GM12878 (cell line): ENCODE results near the gene CACNA1E. TPM values are rescaled to one million over a fixed set of nuclear protein-coding genes. Genes with fewer than 3 reads are reported as not detected.

Source experiments
- ATAC-seq: fragments of 200-7000 bp; cut with Tn5 transposase; 3 replicates; pipeline ENCODE4 v1.9.1; 2020; ENCODE audit warnings: mild to moderate bottlenecking, moderate library complexity
- BruUV-seq: library from RNA; stranded (reverse); fragments of 400-500 nt; replicated peaks from 2 replicates; lab custom pipeline; 2021; lab: Mats Ljungman, UMichigan
- CTCF ChIA-PET: fragments of 300-600 bp; sonication (Branson Sonifier 250); formaldehyde crosslinking; extraction: SDS; loops from one replicate; lab custom pipeline; 2021; ENCODE audit warnings: inconsistent platforms; lab: Yijun Ruan, JAX
- POLR2A ChIA-PET: fragments of 350-600 bp; formaldehyde crosslinking; extraction: SDS; loops from one replicate; lab custom pipeline; 2021; ENCODE audit warnings: inconsistent platforms; lab: Charles Lee
- RAD21 ChIA-PET: fragments of 300-600 bp; sonication (Branson Sonifier 250); formaldehyde crosslinking; loops from one replicate; lab custom pipeline; 2023; ENCODE audit warnings: antibody characterized with exemption; ENCODE audit not compliant: unreplicated experiment; lab: Charles Lee
- SMC1A ChIA-PET: fragments of 300-600 bp; sonication (Branson Sonifier 250); formaldehyde crosslinking; loops from one replicate; lab custom pipeline; 2023; ENCODE audit not compliant: unreplicated experiment, uncharacterized antibody; lab: Charles Lee
- DNase-seq: peaks from one replicate; pipeline ENCODE4 v3.0.0-alpha.2; 2011; ENCODE audit warnings: low read depth, low spot score
- FAIRE-seq: peaks from 3 replicates; lab custom pipeline; 2011; peaks lifted over from hg19 to GRCh38; lab: Jason Lieb, UNC
- H2AFZ ChIP-seq: 2 replicates; pipeline ENCODE4 v1.6.0; 2011; ENCODE audit warnings: low read depth, low read length, control low read depth; ENCODE audit not compliant: control insufficient read depth
- H3K27ac ChIP-seq: 2 replicates; pipeline ENCODE4 v1.5.1; 2011; ENCODE audit warnings: control low read depth; ENCODE audit not compliant: control insufficient read depth, insufficient read depth
- H3K27me3 ChIP-seq, 2 experiments: replicated peaks in 1 of 2; 2 replicates each; pipeline versions ENCODE4 v1.6.0 to v1.6.1; 2011; ENCODE audit warnings: low read length in 1 of 2; ENCODE audit not compliant: control insufficient read depth in 2 of 2, insufficient read depth in 2 of 2
- H3K36me3 ChIP-seq, 2 experiments: 2 replicates each; pipeline ENCODE4 v1.5.1; 2011; ENCODE audit warnings: low read length in 1 of 2; ENCODE audit not compliant: control insufficient read depth in 2 of 2, insufficient read depth in 2 of 2
- H3K4me1 ChIP-seq: 2 replicates; pipeline ENCODE4 v1.6.1; 2011; ENCODE audit warnings: mild to moderate bottlenecking, low read length, moderate library complexity, mixed read lengths; ENCODE audit not compliant: control insufficient read depth, insufficient read depth
- H3K4me2 ChIP-seq: 2 replicates; pipeline ENCODE4 v1.6.0; 2011; ENCODE audit warnings: control low read depth; ENCODE audit not compliant: control insufficient read depth, insufficient read depth
- H3K4me3 ChIP-seq: fragments of 200-600 bp; sonication (generic); 2 replicates; pipeline ENCODE4 v1.5.1; 2016
- H3K79me2 ChIP-seq: 2 replicates; pipeline ENCODE4 v1.6.0; 2011; ENCODE audit warnings: low read length; ENCODE audit not compliant: control insufficient read depth, insufficient read depth
- H3K9ac ChIP-seq: 2 replicates; pipeline ENCODE4 v1.8.0; 2011; ENCODE audit warnings: low read length, control low read depth, mixed read lengths; ENCODE audit not compliant: control insufficient read depth, insufficient read depth
- H3K9me3 ChIP-seq: replicated peaks from 3 replicates; pipeline ENCODE4 v1.5.1; 2011; ENCODE audit warnings: mild to moderate bottlenecking, low read length; ENCODE audit not compliant: control insufficient read depth, insufficient read depth
- H4K20me1 ChIP-seq: 2 replicates; pipeline ENCODE4 v1.6.0; 2011; ENCODE audit not compliant: control insufficient read depth, insufficient read depth
- ATF2 ChIP-seq: IDR thresholded peaks from 2 replicates; pipeline ENCODE4 v1.6.1; 2012; ENCODE audit warnings: low read length, inconsistent platforms
- CEBPB ChIP-seq, 2 experiments: fragments of 150-350 bp in 1 of 2; IDR thresholded peaks; 2 replicates each; pipeline ENCODE4 v1.6.1; 2012 to 2014; ENCODE audit warnings: low read depth in 2 of 2, low read length in 2 of 2, borderline replicate concordance in 1 of 2, inconsistent platforms in 1 of 2
- CHD4 ChIP-seq: fragments of 200-600 bp; sonication (generic); IDR thresholded peaks from 2 replicates; pipeline ENCODE4 v1.6.1; 2016; ENCODE audit warnings: mild to moderate bottlenecking
- EGR1 ChIP-seq, 2 experiments: IDR thresholded peaks; 1 replicate in 1 of 2; 2 replicates in 1 of 2; pipeline ENCODE4 v1.6.1; 2011 to 2012; ENCODE audit warnings: low read depth in 2 of 2, low read length in 2 of 2, borderline replicate concordance in 1 of 2, mild to moderate bottlenecking in 1 of 2, moderate library complexity in 1 of 2
- EP300 ChIP-seq, 2 experiments: fragments of 150-350 bp in 1 of 2; IDR thresholded peaks; 2 replicates each; pipeline ENCODE4 v1.6.1; 2011 to 2012; ENCODE audit warnings: low read depth in 2 of 2, low read length in 2 of 2, borderline replicate concordance in 1 of 2, improper control_type of control experiment in 1 of 2, inconsistent platforms in 1 of 2; ENCODE audit not compliant: control insufficient read depth in 1 of 2
- FOS ChIP-seq: IDR thresholded peaks from 3 replicates; pipeline ENCODE4 v1.6.1; 2011; ENCODE audit warnings: borderline replicate concordance; ENCODE audit not compliant: insufficient read length; ENCODE audit errors: extremely low read depth
- FOXK2 ChIP-seq: fragments of 450-650 bp; IDR thresholded peaks from 2 replicates; pipeline ENCODE4 v1.6.1; 2017; ENCODE audit warnings: mild to moderate bottlenecking, moderate library complexity
- LARP7 ChIP-seq: fragments of 450-650 bp; IDR thresholded peaks from 2 replicates; pipeline ENCODE4 v1.6.1; 2017; ENCODE audit warnings: mild to moderate bottlenecking
- POLR2AphosphoS2 ChIP-seq: IDR thresholded peaks from 2 replicates; pipeline ENCODE4 v1.6.1; 2011; ENCODE audit warnings: low read depth, mild to moderate bottlenecking, low read length, improper control_type of control experiment, moderate library complexity
- RBBP5 ChIP-seq: fragments of 200-600 bp; sonication (generic); conservative IDR thresholded peaks from 2 replicates; pipeline ENCODE4 v1.6.1; 2016
- RCOR1 ChIP-seq: conservative IDR thresholded peaks from 2 replicates; pipeline ENCODE4 v1.6.1; 2012; ENCODE audit warnings: low read depth, low read length, improper control_type of control experiment
- SPI1 ChIP-seq: IDR thresholded peaks from 2 replicates; pipeline ENCODE4 v1.6.1; 2011; ENCODE audit warnings: low read depth, mild to moderate bottlenecking, low read length, moderate library complexity, borderline replicate concordance; ENCODE audit not compliant: insufficient read depth
- SRF ChIP-seq, 2 experiments: IDR thresholded peaks; 2 replicates each; pipeline ENCODE4 v1.6.1; 2011; ENCODE audit warnings: low read depth in 2 of 2, low read length in 2 of 2, mild to moderate bottlenecking in 1 of 2, moderate library complexity in 1 of 2
- TARDBP ChIP-seq: IDR thresholded peaks from 2 replicates; pipeline ENCODE4 v1.6.1; 2016; ENCODE audit warnings: borderline replicate concordance
- TCF3 ChIP-seq: IDR thresholded peaks from 2 replicates; pipeline ENCODE4 v1.6.1; 2012; ENCODE audit warnings: low read depth, mild to moderate bottlenecking, low read length, borderline replicate concordance; ENCODE audit not compliant: insufficient read depth
- whole genome bisulfite sequencing: methylation state at CpG from one replicate; pipeline ENCODE4 v1.1.6; 2016; ENCODE audit warnings: low lambda C conversion rate; ENCODE audit not compliant: insufficient replicate concordance, insufficient coverage; ENCODE audit errors: missing lambda C conversion rate; 5-methylcytosine and 5-hydroxymethylcytosine counted together
- in situ Hi-C: fragments of 300-500 bp; cut with MboI; formaldehyde crosslinking; loops from 9 replicates; pipeline ENCODE4 v1.14.3; 2018; ENCODE audit warnings: mixed read lengths
- intact Hi-C: fragments of 100-400 bp; cut with micrococcal nuclease; formaldehyde crosslinking; loops from one replicate; pipeline ENCODE4 v1.14.2; 2022; ENCODE audit not compliant: unreplicated experiment
- polyA plus RNA-seq, 11 experiments: library from polyadenylated mRNA; depleted of rRNA in 4 of 11; unstranded in 6 of 11; stranded (reverse) in 5 of 11; fragments of >200 nt; fragmentation: Nextera tagmentation in 4 of 11; fragmentation: Illumina TruSeq in 1 of 11; extraction: Ambion mirVana in 4 of 11; extraction: Trizol in 1 of 11; gene quantifications; 1 replicate in 1 of 11; 2 replicates in 10 of 11; pipeline versions ENCODE4 v1.2.1 to v1.2.3, GENCODE V29; 2011 to 2016; ENCODE audit warnings: inconsistent platforms in 2 of 11, missing spikeins in 2 of 11, low read depth in 1 of 11
- total RNA-seq, 4 experiments: library from RNA; depleted of rRNA in 3 of 4; stranded (reverse); fragments of >200 nt in 3 of 4; fragmentation: Illumina TruSeq in 1 of 4; extraction: Trizol in 1 of 4; gene quantifications; 2 replicates each; pipeline versions ENCODE4 v1.2.1 to v1.2.3, GENCODE V29; 2013 to 2021

CACNA1E gene
- total and polyA plus RNA-seq, 10 of the 15 experiments (the other 5 are each of a cell fraction or from before 2014, with no cell fraction given) = 0.57 to 22.0 (median 8.5) TPM

GRCh38 chr1:181777286-181777685 lies 294.0 kb downstream of the CACNA1E start:
- intact Hi-C loops = no loop called here
- WGBS = 40% methylated on average over 2 of the region's 2 CpGs
- no peak for TF ChIP-seq EGR1 (IDR thresholded peaks at IDR 0.05; ENCODE audit: borderline replicate concordance in 1 of 2, low read depth in 2 of 2, low read length in 2 of 2)
- no peak for TF ChIP-seq TCF3
- TF ChIP-seq FOS = no peak
- no peak for TF ChIP-seq LARP7
- TF ChIP-seq CEBPB (IDR thresholded peaks at IDR 0.05; ENCODE audit: borderline replicate concordance in 1 of 2, low read depth in 2 of 2, low read length in 2 of 2) = no peak
- no peak for TF ChIP-seq FOXK2
- no peak for TF ChIP-seq ATF2
- TF ChIP-seq POLR2AphosphoS2 = no peak
- no peak for TF ChIP-seq SRF (IDR thresholded peaks at IDR 0.05; ENCODE audit: low read depth in 2 of 2, low read length in 2 of 2)
- no peak for TF ChIP-seq RBBP5
- no peak for TF ChIP-seq SPI1
- no peak for TF ChIP-seq EP300 (IDR thresholded peaks at IDR 0.05; ENCODE audit: borderline replicate concordance in 1 of 2, control insufficient read depth in 1 of 2, low read depth in 2 of 2, low read length in 2 of 2)
- no peak for TF ChIP-seq CHD4
- TF ChIP-seq RCOR1 = no peak
- TF ChIP-seq TARDBP = no peak
- TF ChIP-seq, all 136 proteins: peak for 0
- Histone ChIP-seq H3K9ac (no peak overlapping the region), H3K4me1 (no peaks in the 10 kb centered on the region), H3K9me3 (no peaks in the 10 kb centered on the region), H3K79me2 (no peaks in the 10 kb centered on the region), H3K27ac (no peak overlapping the region), H3K4me2 (no peak overlapping the region), H3K27me3 (no peaks in the 10 kb centered on the region), H3K36me3 (peaks cover 0 to 1% of the 10 kb centered on the region in 2 experiments; a peak in 1 of 4 replicates), H4K20me1 (no peaks in the 10 kb centered on the region), H3K4me3 (no peak overlapping the region), H2AFZ (no peak overlapping the region)
- no peak for DNase-seq
- ChIA-PET SMC1A (no interaction called here), POLR2A (no interaction called here), CTCF (no interaction called here), RAD21 (no interaction called here)
- FAIRE-seq = no peak
- BruUV-seq = no TSS peak
- in situ Hi-C loops = no loop called here
- no peak for ATAC-seq
